Midbrain (tissue), 1 donor: Measurements from ENCODE around the gene CKAP5.
"Not testable (repeated sequence)": the region's sequence is repeated elsewhere in the genome, so short reads cannot be mapped to it uniquely, and the experiment has no call there.

Source experiments
- DNase-seq: peaks from one replicate; lab custom pipeline; 2025; lab: John Stamatoyannopoulos, UW

Gene CKAP5

GRCh38 chr11:46855167-46855566 lies 9.1 kb upstream of the CKAP5 start:
- no peak for DNase-seq

GRCh38 chr11:46850829-46851380 lies 4.8 kb upstream of the CKAP5 start:
- no peak for DNase-seq

GRCh38 chr11:46849631-46850030 lies 3.6 kb upstream of the CKAP5 start:
- DNase-seq, result no peak

GRCh38 chr11:46846510-46846830 lies 390 bp upstream of the CKAP5 start:
- DNase-seq, result no peak

- DNase-seq, result no peak
Observed at GRCh38 chr11:46845440-46845739, 690 bp downstream of the CKAP5 start.

GRCh38 chr11:46840116-46840515 lies 6.0 kb downstream of the CKAP5 start:
- no peak for DNase-seq

GRCh38 chr11:46838501-46838900 lies 7.6 kb downstream of the CKAP5 start:
- no peak for DNase-seq

GRCh38 chr11:46837860-46838259 lies 8.2 kb downstream of the CKAP5 start:
- no peak for DNase-seq

GRCh38 chr11:46836870-46837269 lies 9.2 kb downstream of the CKAP5 start:
- no peak for DNase-seq

GRCh38 chr11:46836431-46836830 lies 9.6 kb downstream of the CKAP5 start:
- DNase-seq, result no peak

- DNase-seq, result no peak
Observed at GRCh38 chr11:46835897-46836296, 10.2 kb downstream of the CKAP5 start.

GRCh38 chr11:46834821-46835220 lies 11.3 kb downstream of the CKAP5 start:
- no peak for DNase-seq

GRCh38 chr11:46832511-46833214 lies 13.4 kb downstream of the CKAP5 start:
- DNase-seq, result no peak

GRCh38 chr11:46827995-46828394 lies 18.1 kb downstream of the CKAP5 start:
- DNase-seq, result no peak

GRCh38 chr11:46826310-46827044 lies 19.6 kb downstream of the CKAP5 start:
- DNase-seq, result peak; percentile 88

GRCh38 chr11:46808799-46809431 lies 37.2 kb downstream of the CKAP5 start:
- DNase-seq, result peak; percentile 7

GRCh38 chr11:46801694-46802470 lies 44.2 kb downstream of the CKAP5 start:
- DNase-seq, result no peak

- no peak for DNase-seq
Observed at GRCh38 chr11:46800177-46800576, 45.9 kb downstream of the CKAP5 start.

GRCh38 chr11:46799725-46800124 lies 46.4 kb downstream of the CKAP5 start:
- not testable (repeated sequence) for DNase-seq

GRCh38 chr11:46778416-46778815 lies 67.7 kb downstream of the CKAP5 start:
- DNase-seq, result no peak

GRCh38 chr11:46776878-46777277 lies 69.2 kb downstream of the CKAP5 start:
- no peak for DNase-seq

- DNase-seq, result no peak
Observed at GRCh38 chr11:46769636-46770221, 76.4 kb downstream of the CKAP5 start.
